Measurements from ENCODE around the gene CTNNA3. TPM values are rescaled to one million over a fixed set of nuclear protein-coding genes. Genes with fewer than 3 reads are reported as not detected.
"Not testable (repeated sequence)": the region's sequence is repeated elsewhere in the genome, so short reads cannot be mapped to it uniquely, and the experiment has no call there.

Gene CTNNA3
- total RNA-seq, 2 donors from 2014 or later, result 3.2 to 7.2 TPM

DNA sequence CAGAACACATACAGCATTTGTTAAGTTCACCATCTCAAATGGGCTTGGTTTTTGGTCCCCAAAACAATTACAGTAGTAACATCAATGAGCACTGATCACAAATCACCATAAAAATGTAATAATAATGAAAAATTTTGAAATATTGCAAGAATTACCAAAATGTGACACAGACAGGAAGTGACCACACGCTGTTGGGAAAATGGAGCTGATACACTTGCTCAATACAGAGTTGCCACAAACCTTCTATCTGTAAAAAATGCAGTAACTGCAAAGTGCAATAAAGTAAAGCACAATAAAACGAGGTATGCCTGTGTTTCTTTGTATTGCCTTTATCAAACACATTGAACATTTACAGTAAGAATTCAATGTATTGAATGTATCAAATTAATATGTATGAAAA lies 262.7 kb downstream of the CTNNA3 start:
- 87% methylated on average over 2 of the region's 2 CpGs; no CpG with 5 or more reads in 1 of the 2 experiments for WGBS, 2 experiments (ENCODE audit: insufficient coverage in 1 of 2, insufficient read length in 1 of 2)
- no peak for DNase-seq
- no peaks in the 10 kb centered on the region for H3K36me3 Mint-ChIP-seq (ENCODE audit: low read depth)
- no peak overlapping the region for H3K27ac ChIP-seq (ENCODE audit: low read depth, low read length)
- no peaks in the 10 kb centered on the region for H3K9me3 Mint-ChIP-seq
- no peak overlapping the region for H3K9ac ChIP-seq (ENCODE audit: extremely low read depth, low read length, poor library complexity, severe bottlenecking)
- no peaks in the 10 kb centered on the region for H3K27me3 ChIP-seq (ENCODE audit: control insufficient read depth, insufficient read depth, low read length, poor library complexity, severe bottlenecking)
- H3K4me3 ChIP-seq (ENCODE audit: low read length), result no peak overlapping the region
- H3K4me1 ChIP-seq (ENCODE audit: control insufficient read depth, insufficient read depth, low read length), result peaks cover 3% of the 10 kb centered on the region
- H3K9me3 ChIP-seq (ENCODE audit: control insufficient read depth, low read length), result no peaks in the 10 kb centered on the region
- H3K36me3 ChIP-seq (ENCODE audit: control insufficient read depth, insufficient read depth, low read length), result no peaks in the 10 kb centered on the region
- H3K27ac Mint-ChIP-seq, result no peak overlapping the region
- H3K4me3 Mint-ChIP-seq, result no peak overlapping the region
- no peaks in the 10 kb centered on the region for H3K27me3 Mint-ChIP-seq (ENCODE audit: insufficient read depth)
- TF ChIP-seq, protein P1, sequence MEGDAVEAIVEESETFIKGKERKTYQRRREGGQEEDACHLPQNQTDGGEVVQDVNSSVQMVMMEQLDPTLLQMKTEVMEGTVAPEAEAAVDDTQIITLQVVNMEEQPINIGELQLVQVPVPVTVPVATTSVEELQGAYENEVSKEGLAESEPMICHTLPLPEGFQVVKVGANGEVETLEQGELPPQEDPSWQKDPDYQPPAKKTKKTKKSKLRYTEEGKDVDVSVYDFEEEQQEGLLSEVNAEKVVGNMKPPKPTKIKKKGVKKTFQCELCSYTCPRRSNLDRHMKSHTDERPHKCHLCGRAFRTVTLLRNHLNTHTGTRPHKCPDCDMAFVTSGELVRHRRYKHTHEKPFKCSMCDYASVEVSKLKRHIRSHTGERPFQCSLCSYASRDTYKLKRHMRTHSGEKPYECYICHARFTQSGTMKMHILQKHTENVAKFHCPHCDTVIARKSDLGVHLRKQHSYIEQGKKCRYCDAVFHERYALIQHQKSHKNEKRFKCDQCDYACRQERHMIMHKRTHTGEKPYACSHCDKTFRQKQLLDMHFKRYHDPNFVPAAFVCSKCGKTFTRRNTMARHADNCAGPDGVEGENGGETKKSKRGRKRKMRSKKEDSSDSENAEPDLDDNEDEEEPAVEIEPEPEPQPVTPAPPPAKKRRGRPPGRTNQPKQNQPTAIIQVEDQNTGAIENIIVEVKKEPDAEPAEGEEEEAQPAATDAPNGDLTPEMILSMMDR (conservative IDR thresholded peaks at IDR 0.05), result no peak
- H3K4me1 Mint-ChIP-seq, result no peaks in the 10 kb centered on the region

DNA sequence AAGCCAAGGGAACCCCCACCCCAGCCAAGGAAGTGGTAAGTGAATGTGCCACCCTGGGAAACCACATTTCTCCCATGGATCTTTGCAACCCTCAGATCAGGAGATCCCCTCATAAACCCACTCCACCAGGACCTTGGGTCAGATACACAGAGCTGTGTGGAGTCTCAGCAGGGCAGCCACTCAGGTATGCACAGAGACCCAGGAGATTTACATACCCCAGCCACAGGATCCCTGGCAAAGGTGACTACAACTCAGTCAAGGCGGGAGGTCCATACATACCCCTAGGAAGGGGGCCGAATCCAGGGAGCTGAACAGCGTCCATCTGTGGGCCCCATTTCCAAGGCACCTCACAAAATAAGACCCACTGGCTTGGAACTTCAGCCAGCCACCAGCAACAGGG lies 293.4 kb downstream of the CTNNA3 start:
- Histone ChIP-seq H3K4me3 (ENCODE audit: low read length) (no peak overlapping the region), H3K27ac (ENCODE audit: low read depth, low read length) (no peak overlapping the region), H3K27me3 (ENCODE audit: control insufficient read depth, insufficient read depth, low read length, poor library complexity, severe bottlenecking) (no peaks in the 10 kb centered on the region), H3K9me3 (ENCODE audit: control insufficient read depth, low read length) (no peaks in the 10 kb centered on the region), H3K4me1 (ENCODE audit: control insufficient read depth, insufficient read depth, low read length) (no peaks in the 10 kb centered on the region), H3K9ac (ENCODE audit: extremely low read depth, low read length, poor library complexity, severe bottlenecking) (no peak overlapping the region), H3K36me3 (ENCODE audit: control insufficient read depth, insufficient read depth, low read length) (no peaks in the 10 kb centered on the region)
- DNase-seq, result peak; percentile 53
- TF ChIP-seq, protein P1 (conservative IDR thresholded peaks at IDR 0.05), result no peak
- no peak overlapping the region for H3K4me3 Mint-ChIP-seq
- peaks cover 16% of the 10 kb centered on the region for H3K9me3 Mint-ChIP-seq
- no peaks in the 10 kb centered on the region for H3K4me1 Mint-ChIP-seq
- H3K27ac Mint-ChIP-seq, result no peak overlapping the region
- H3K36me3 Mint-ChIP-seq (ENCODE audit: low read depth), result no peaks in the 10 kb centered on the region
- 81 to 85% methylated on average over 3 of the region's 3 CpGs for WGBS, 2 experiments (ENCODE audit: insufficient coverage in 1 of 2, insufficient read length in 1 of 2)
- H3K27me3 Mint-ChIP-seq (ENCODE audit: insufficient read depth), result no peaks in the 10 kb centered on the region

DNA sequence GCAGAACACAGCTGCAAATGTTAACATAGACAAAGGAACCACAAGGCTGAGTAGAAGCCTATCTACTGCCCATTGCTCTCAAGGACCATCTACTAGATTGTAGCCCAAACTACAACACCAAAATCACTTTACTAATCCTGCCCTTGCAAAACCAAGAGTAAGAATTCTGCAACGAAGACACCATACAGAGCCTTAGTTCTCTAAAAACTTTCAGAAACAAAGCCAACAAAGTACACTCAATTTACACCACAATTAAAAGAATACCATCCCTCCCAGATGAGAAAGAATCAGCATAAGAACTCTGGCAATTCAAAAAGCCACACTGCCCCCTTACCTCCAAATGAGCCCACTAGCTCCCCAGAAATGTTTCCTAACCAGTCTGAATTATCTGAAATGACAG lies 294.3 kb downstream of the CTNNA3 start:
- Mint-ChIP-seq H3K4me1 (no peaks in the 10 kb centered on the region), H3K27me3 (ENCODE audit: insufficient read depth) (no peaks in the 10 kb centered on the region), H3K9me3 (peaks cover 24% of the 10 kb centered on the region), H3K27ac (no peak overlapping the region), H3K36me3 (ENCODE audit: low read depth) (no peaks in the 10 kb centered on the region), H3K4me3 (no peak overlapping the region)
- 15% methylated on average over 1 of the region's 1 CpG; no CpG with 5 or more reads in 1 of the 2 experiments for WGBS, 2 experiments (ENCODE audit: insufficient coverage in 1 of 2, insufficient read length in 1 of 2)
- Histone ChIP-seq H3K9ac (ENCODE audit: extremely low read depth, low read length, poor library complexity, severe bottlenecking) (no peak overlapping the region), H3K4me1 (ENCODE audit: control insufficient read depth, insufficient read depth, low read length) (no peaks in the 10 kb centered on the region), H3K27ac (ENCODE audit: low read depth, low read length) (no peak overlapping the region), H3K27me3 (ENCODE audit: control insufficient read depth, insufficient read depth, low read length, poor library complexity, severe bottlenecking) (no peaks in the 10 kb centered on the region), H3K9me3 (ENCODE audit: control insufficient read depth, low read length) (no peaks in the 10 kb centered on the region), H3K4me3 (ENCODE audit: low read length) (no peak overlapping the region), H3K36me3 (ENCODE audit: control insufficient read depth, insufficient read depth, low read length) (no peaks in the 10 kb centered on the region)
- TF ChIP-seq, protein P1 (conservative IDR thresholded peaks at IDR 0.05), result no peak
- DNase-seq, result no peak

DNA sequence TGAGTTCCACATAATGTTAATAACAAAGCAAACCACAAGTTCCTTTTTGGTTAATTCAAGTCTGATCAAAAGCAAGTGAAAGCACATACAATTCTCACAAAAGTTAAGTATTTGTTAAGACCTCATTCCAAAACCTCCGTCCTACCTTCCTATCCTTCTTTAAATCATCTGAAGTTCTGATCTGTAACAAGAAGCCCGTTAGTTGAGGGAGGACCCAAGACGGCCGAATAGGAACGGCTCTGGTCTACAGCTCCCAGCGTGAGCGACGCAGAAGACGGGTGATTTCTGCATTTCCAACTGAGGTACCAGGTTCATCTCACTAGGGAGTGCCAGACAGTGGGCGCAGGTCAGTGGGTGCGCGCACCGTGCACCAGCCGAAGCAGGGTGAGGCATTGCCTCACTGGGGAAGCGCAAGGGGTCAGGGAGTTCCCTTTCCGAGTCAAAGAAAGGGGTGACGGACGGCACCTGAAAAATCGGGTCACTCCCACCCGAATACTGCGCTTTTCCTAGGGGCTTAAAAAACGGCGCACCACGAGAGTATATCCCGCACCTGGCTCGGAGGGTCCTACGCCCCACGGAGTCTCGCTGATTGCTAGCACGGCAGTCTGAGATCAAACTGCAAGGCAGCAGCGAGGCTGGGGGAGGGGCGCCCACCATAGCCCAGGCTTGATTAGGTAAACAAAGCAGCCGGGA lies 309.0 kb downstream of the CTNNA3 start:
- H3K27ac Mint-ChIP-seq, result peak overlapping the region; percentile 92

More for the DNA sequence above, 309.0 kb downstream of the CTNNA3 start:
- not testable (repeated sequence) for H3K36me3 ChIP-seq (ENCODE audit: control insufficient read depth, insufficient read depth, low read length); H3K4me1 Mint-ChIP-seq; H3K27me3 Mint-ChIP-seq (ENCODE audit: insufficient read depth); H3K27ac ChIP-seq (ENCODE audit: low read depth, low read length); H3K36me3 Mint-ChIP-seq (ENCODE audit: low read depth); H3K9me3 Mint-ChIP-seq; H3K27me3 ChIP-seq (ENCODE audit: control insufficient read depth, insufficient read depth, low read length, poor library complexity, severe bottlenecking); H3K4me1 ChIP-seq (ENCODE audit: control insufficient read depth, insufficient read depth, low read length); H3K9me3 ChIP-seq (ENCODE audit: control insufficient read depth, low read length); H3K9ac ChIP-seq (ENCODE audit: extremely low read depth, low read length, poor library complexity, severe bottlenecking)
- DNase-seq, result peak; percentile 56
- peak overlapping the region; percentile 88 for H3K4me3 Mint-ChIP-seq
- peak overlapping the region; percentile 79 for H3K4me3 ChIP-seq (ENCODE audit: low read length)
- WGBS, 2 experiments (ENCODE audit: insufficient coverage in 1 of 2, insufficient read length in 1 of 2), result 26 to 55% methylated on average over 27 to 32 of the region's 33 CpGs
